Measurements from ENCODE around the gene MAD1L1.

Gene MAD1L1

DNA sequence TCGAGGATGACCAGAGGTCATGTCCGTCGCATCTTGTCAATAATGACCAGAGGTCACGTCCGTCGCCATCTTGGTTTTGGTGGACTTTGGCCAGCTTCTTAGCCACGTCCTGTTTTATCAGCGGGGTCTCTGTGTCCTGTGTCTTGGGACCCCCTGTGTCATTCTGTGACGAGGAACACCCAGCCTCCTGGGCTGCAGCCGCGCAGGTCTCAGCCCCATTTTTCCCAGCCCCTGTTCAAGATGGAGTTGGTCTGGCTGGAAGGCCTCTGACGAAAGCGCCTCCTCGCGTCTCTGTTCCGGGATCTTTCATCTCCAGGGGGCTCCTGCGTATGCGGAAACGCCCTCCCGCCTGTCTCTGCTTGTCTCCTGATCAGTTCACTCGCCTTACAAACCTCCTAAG is 428.4 kb downstream of the MAD1L1 start:
- CTCF ChIA-PET: no interaction called here
- H3K27me3 Mint-ChIP-seq: peaks cover 19% of the 10 kb centered on the region
- DNase-seq: no peak
- no peak overlapping the region for H3K4me3 Mint-ChIP-seq
- H3K27ac Mint-ChIP-seq: no peak overlapping the region
- no peaks in the 10 kb centered on the region for H3K9me3 Mint-ChIP-seq
- no peaks in the 10 kb centered on the region for H3K4me1 Mint-ChIP-seq
- H3K36me3 Mint-ChIP-seq: no peaks in the 10 kb centered on the region

DNA sequence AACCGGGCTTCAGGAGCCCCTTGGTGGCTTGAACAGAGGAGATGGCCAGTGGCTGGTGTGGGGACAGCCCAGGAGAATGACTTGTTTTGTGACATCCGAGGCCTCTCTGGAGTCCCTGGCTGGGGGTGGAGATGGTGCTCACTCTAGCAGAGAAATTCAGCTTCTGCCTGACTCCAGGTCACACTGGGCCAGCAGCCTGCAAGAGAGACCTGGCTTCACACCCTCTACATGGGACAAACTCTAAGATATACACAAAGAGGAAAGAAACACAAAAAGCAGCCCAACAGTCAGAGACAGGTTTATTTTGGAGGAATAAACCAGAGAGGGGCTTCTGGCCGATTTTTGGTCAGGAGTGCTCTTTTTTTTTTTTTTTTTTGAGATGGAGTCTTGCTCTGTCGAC is 429.8 kb downstream of the MAD1L1 start:
- CTCF ChIA-PET: no interaction called here
- H3K4me3 Mint-ChIP-seq: no peak overlapping the region
- no peak overlapping the region for H3K27ac Mint-ChIP-seq
- no peaks in the 10 kb centered on the region for H3K9me3 Mint-ChIP-seq
- peaks cover 19% of the 10 kb centered on the region for H3K27me3 Mint-ChIP-seq
- no peak for DNase-seq
- H3K4me1 Mint-ChIP-seq: no peaks in the 10 kb centered on the region
- H3K36me3 Mint-ChIP-seq: no peaks in the 10 kb centered on the region

DNA sequence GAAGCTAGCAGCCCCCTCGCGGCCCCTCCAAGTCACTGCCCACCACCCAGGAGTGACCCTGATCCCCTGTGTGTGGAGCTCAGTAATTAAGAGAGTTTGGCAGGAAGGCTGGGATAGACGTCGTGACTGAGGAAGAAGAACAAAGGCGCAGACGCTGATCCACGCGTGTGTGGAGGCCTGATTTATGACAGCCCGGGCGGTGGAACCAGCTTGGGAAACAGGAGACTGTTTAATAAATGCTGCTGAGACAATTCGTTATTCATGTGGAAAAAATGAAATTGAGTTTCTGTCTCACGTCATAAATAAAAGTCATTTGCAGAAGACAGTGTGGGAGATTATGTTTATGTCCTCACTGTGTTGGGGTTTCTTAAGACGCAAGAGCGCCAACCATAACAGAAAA is 431.8 kb downstream of the MAD1L1 start:
- H3K27ac Mint-ChIP-seq: no peak overlapping the region
- DNase-seq: no peak
- CTCF ChIA-PET: interaction anchor here (0.6 kb wide), 1 partner anchor 10 kb away, joined by 3 read pairs; no protein-coding TSS in a partner anchor
- H3K27me3 Mint-ChIP-seq: peaks cover 20% of the 10 kb centered on the region
- H3K4me3 Mint-ChIP-seq: no peak overlapping the region
- no peaks in the 10 kb centered on the region for H3K9me3 Mint-ChIP-seq
- no peaks in the 10 kb centered on the region for H3K36me3 Mint-ChIP-seq
- no peaks in the 10 kb centered on the region for H3K4me1 Mint-ChIP-seq

DNA sequence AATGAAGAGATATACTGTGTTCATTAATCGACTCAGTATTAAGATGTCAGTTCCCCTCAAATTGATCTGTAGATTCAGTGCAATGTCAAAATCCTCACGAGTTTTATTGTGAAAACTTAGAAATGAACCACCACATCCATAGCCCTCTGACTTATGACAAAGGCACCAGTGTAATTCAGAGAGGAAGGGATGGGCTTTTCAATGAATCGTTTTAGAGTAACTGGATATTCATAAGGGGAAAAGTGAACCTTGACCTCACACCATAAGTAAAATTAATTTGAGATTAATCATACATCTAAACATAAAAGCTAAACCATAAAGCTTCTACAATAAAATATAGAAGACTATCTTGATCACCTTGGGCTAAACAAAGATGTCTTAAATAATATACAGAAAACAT is 434.6 kb downstream of the MAD1L1 start:
- no peak for DNase-seq
- peaks cover 30% of the 10 kb centered on the region for H3K27me3 Mint-ChIP-seq

DNA sequence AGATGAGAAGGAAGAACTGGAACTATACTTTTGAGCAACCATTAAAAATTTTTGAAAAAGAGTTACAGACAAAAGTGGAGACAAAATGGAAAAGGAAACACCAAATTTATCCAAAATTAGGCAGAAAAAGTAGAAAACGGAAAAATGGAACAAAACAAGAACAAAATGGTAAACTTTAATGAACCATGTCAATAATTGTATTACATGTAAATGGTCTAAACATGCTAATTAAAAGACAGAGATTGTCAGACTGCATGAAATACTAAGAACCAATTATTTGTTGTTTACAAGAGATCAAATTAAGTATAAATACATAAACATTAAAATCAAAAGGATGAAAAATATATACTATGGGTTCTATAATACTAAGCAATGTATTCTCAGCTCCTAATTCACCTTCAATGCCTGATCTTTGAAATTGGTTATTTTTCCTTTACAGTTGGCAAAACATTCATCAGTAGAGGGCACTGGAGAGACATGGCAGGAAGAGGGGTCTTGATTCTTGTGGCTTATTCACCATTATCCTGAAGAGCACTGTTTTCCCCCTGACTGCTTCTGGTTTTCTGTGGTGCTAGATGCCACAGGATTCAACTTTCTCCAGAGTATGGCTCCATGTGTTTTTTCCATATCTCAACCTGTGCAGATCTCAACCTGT is 437.7 kb downstream of the MAD1L1 start:
- peaks cover 31% of the 10 kb centered on the region for H3K27me3 Mint-ChIP-seq
- H3K4me1 Mint-ChIP-seq: no peaks in the 10 kb centered on the region
- H3K4me3 Mint-ChIP-seq: no peak overlapping the region
- H3K9me3 Mint-ChIP-seq: peaks cover 18% of the 10 kb centered on the region
- DNase-seq: no peak
- H3K36me3 Mint-ChIP-seq: peaks cover 1% of the 10 kb centered on the region
- H3K27ac Mint-ChIP-seq: no peak overlapping the region
- CTCF ChIA-PET: interaction anchor here (1.2 to 1.3 kb wide), 2 partner anchors 400 to 552 kb away, joined by 3 read pairs; no protein-coding TSS in a partner anchor

More for the DNA sequence above, 434.6 kb downstream of the MAD1L1 start:
- CTCF ChIA-PET: no interaction called here
- Mint-ChIP-seq H3K4me1 (no peaks in the 10 kb centered on the region), H3K27ac (no peak overlapping the region), H3K9me3 (peaks cover 18% of the 10 kb centered on the region), H3K36me3 (peaks cover 1% of the 10 kb centered on the region), H3K4me3 (no peak overlapping the region)

DNA sequence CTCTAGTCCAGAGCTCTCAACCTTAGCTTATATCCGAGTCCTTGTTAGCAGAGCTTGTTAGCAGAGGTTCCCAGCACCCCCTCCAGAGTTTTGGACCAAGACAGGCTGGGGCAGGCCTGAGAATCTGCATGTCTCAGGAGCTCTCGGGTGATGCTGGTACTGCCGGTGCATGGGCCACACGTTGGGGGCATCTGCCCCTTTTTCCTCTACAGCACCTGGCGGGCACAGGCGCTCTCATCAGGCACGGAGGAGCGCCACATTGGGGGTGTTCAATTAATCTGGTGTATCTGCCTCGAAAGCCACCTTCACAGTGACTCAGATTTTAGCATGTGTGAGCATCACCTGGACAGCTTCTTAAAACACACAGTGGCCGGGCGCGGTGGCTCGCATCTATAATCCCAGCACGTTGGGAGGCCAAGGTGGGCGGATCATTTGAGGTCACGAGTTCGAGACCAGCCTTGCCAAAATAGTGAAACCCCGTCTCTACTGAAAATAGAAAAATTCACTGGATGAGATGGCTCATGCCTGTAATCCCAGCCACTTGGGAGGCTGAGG is 445.0 kb downstream of the MAD1L1 start:
- no peaks in the 10 kb centered on the region for H3K4me1 Mint-ChIP-seq
- peaks cover 22% of the 10 kb centered on the region for H3K27me3 Mint-ChIP-seq
- CTCF ChIA-PET: no interaction called here
- H3K9me3 Mint-ChIP-seq: peaks cover 12% of the 10 kb centered on the region
- no peak overlapping the region for H3K27ac Mint-ChIP-seq
- H3K36me3 Mint-ChIP-seq: no peaks in the 10 kb centered on the region
- DNase-seq: no peak
- H3K4me3 Mint-ChIP-seq: no peak overlapping the region

DNA sequence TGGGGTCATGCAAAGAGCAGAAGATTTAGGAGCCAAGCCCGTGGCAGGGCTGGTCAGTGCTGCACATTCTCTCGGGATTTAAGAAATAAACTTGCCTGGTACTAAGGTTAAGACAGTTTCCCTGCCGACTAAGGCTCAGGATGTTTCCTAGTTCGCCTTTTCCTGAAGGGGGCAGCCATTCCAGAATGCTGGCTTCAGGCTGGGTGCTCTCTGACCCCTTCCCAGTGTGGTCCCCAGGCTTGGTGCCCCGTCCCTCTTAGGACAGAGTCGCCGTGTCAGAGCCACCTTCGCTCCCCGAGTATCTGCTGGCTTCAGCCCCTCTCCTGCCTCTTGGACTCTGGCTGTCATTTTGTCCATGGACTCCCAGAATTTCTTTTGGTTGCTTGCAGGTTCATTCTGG is 445.5 kb downstream of the MAD1L1 start:
- no peaks in the 10 kb centered on the region for H3K36me3 Mint-ChIP-seq
- CTCF ChIA-PET: no interaction called here
- no peak overlapping the region for H3K4me3 Mint-ChIP-seq
- H3K4me1 Mint-ChIP-seq: no peaks in the 10 kb centered on the region
- H3K27ac Mint-ChIP-seq: no peak overlapping the region
- H3K27me3 Mint-ChIP-seq: peaks cover 21% of the 10 kb centered on the region
- DNase-seq: no peak
- H3K9me3 Mint-ChIP-seq: peaks cover 12% of the 10 kb centered on the region

DNA sequence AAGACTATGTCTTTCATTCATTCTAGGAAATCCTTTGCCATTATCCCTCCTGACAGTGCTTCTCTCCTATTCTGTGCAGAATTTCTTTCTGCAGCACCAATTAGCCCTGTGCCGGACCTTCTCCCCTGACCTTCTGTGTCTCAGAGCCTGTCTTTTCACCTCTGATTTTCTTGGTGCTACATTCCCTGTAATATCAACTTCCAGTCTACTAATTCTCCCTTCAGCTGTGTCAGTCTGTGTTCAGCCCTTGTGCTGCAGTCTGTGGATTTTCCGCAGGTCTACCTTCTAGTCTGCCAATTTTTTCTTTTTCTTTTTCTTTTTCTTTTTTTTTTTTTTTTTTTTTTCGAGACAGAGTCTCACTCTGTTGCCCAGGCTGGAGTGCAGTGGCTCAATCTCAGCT is 446.9 kb downstream of the MAD1L1 start:
- Mint-ChIP-seq H3K4me3 (no peak overlapping the region), H3K9me3 (peaks cover 12% of the 10 kb centered on the region), H3K36me3 (no peaks in the 10 kb centered on the region), H3K27me3 (peaks cover 21% of the 10 kb centered on the region), H3K27ac (no peak overlapping the region), H3K4me1 (no peaks in the 10 kb centered on the region)
- CTCF ChIA-PET: no interaction called here
- no peak for DNase-seq

DNA sequence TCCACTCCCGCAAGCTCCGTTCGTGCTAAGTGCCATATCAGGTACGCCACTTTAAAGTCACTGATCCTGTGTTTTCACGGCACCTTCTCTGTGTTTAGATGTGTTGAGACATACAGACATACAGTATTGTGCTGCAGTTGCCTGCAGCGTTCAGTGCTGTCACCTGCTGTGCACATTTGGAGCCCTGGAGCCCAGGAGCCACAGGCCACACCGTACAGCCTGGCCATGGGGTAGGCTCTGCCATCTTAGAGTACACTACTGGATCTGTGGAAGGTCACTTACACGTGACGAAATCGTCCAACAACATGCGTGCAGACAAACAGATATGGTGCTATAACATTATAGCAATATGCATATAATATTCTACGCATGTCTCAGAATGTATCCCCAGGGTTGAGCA is 451.4 kb downstream of the MAD1L1 start:
- H3K4me1 Mint-ChIP-seq: no peaks in the 10 kb centered on the region
- H3K4me3 Mint-ChIP-seq: no peak overlapping the region
- no peak for DNase-seq
- H3K27ac Mint-ChIP-seq: no peak overlapping the region
- peaks cover 22% of the 10 kb centered on the region for H3K9me3 Mint-ChIP-seq
- peaks cover 6% of the 10 kb centered on the region for H3K27me3 Mint-ChIP-seq
- no peaks in the 10 kb centered on the region for H3K36me3 Mint-ChIP-seq
- CTCF ChIA-PET: no interaction called here

DNA sequence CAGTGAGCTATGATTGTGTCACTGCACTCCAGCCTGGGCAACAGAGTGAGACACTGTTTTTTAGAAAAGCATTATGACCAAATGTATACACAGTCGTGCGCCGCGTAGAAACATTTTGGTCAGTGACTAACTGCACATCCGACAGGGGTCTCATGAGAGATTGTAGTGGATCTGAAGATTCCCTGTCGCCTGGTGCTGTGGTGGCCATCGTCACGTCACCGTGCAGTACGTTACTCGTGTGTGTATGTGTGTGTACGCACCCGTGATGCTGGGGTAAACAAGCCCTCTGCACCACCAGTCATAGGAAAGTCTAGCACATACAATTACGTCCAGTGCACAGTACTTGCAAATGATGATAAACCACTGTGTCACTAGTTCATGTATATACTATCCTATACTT is 453.3 kb downstream of the MAD1L1 start:
- Mint-ChIP-seq H3K9me3 (peaks cover 17% of the 10 kb centered on the region), H3K4me3 (no peak overlapping the region), H3K27ac (no peak overlapping the region), H3K36me3 (no peaks in the 10 kb centered on the region), H3K27me3 (no peaks in the 10 kb centered on the region), H3K4me1 (no peaks in the 10 kb centered on the region)
- CTCF ChIA-PET: no interaction called here
- DNase-seq: no peak

DNA sequence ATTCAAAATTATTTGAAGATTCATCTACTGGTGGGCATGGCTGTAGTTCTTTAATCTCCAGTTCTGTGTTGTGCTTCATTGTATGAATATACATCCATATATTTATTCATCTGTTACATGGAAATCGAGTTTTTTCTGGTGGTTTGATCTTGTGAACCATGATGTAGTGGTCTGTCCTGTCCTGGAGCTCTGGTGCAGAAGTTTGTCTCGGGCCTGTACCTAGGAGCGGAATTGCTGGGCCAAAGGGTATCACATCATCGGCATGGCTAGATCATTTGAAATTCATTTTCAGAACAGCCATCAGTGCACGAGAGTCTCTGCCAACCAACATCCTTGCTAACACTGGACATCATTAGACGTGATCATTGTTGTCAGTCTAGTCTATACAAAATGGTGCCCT is 455.6 kb downstream of the MAD1L1 start:
- H3K27me3 Mint-ChIP-seq: peaks cover 3% of the 10 kb centered on the region
- no peaks in the 10 kb centered on the region for H3K36me3 Mint-ChIP-seq
- no peaks in the 10 kb centered on the region for H3K4me1 Mint-ChIP-seq
- peaks cover 24% of the 10 kb centered on the region for H3K9me3 Mint-ChIP-seq
- no peak overlapping the region for H3K27ac Mint-ChIP-seq
- H3K4me3 Mint-ChIP-seq: no peak overlapping the region
- DNase-seq: no peak
- CTCF ChIA-PET: no interaction called here

DNA sequence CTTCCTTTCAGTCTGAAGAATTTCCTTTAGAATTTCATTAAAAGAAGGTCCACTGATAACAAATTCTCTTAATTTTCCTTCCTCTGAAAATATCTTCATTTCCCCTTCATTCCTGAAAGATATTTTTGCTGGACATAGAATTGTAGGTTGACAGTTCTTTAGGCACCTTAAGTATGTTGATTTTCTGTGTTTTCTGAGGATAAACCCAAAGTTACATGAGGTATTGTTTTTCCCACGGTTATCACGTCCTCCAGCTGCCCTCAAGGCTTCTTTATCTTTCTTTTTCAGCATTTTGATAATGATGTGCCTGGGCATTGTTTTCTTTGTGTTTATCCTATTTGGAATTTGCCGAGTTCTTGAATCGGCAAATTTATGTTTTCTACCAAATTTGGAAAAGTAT is 457.4 kb downstream of the MAD1L1 start:
- H3K9me3 Mint-ChIP-seq: peaks cover 24% of the 10 kb centered on the region
- CTCF ChIA-PET: no interaction called here
- no peak for DNase-seq

DNA sequence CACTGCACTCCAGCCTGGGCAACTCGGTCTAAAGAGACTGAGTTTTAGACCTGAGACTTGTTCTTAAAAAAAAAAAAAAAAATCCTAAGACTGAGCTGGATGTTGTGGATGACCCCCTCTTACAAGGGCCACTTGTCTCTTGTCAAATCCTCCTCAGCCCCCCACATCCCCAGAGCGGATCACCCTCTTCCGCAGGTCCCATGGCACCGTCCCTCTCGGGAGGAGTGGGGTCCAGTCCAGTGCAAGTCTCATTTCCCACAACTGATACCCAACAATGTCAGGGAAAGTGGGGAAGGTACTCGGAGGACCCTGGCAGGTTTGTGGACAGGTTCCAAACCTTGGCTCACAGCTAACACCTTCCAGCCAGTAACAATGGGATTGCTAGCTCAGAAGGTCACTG is 462.4 kb downstream of the MAD1L1 start:
- Mint-ChIP-seq H3K4me3 (no peak overlapping the region), H3K27ac (no peak overlapping the region), H3K27me3 (peaks cover 3% of the 10 kb centered on the region), H3K4me1 (no peaks in the 10 kb centered on the region), H3K36me3 (no peaks in the 10 kb centered on the region), H3K9me3 (peaks cover 15% of the 10 kb centered on the region)
- no peak for DNase-seq
- CTCF ChIA-PET: no interaction called here

More for the DNA sequence above, 457.4 kb downstream of the MAD1L1 start:
- H3K27ac Mint-ChIP-seq: no peak overlapping the region
- no peaks in the 10 kb centered on the region for H3K36me3 Mint-ChIP-seq
- no peak overlapping the region for H3K4me3 Mint-ChIP-seq
- no peaks in the 10 kb centered on the region for H3K4me1 Mint-ChIP-seq
- peaks cover 3% of the 10 kb centered on the region for H3K27me3 Mint-ChIP-seq

DNA sequence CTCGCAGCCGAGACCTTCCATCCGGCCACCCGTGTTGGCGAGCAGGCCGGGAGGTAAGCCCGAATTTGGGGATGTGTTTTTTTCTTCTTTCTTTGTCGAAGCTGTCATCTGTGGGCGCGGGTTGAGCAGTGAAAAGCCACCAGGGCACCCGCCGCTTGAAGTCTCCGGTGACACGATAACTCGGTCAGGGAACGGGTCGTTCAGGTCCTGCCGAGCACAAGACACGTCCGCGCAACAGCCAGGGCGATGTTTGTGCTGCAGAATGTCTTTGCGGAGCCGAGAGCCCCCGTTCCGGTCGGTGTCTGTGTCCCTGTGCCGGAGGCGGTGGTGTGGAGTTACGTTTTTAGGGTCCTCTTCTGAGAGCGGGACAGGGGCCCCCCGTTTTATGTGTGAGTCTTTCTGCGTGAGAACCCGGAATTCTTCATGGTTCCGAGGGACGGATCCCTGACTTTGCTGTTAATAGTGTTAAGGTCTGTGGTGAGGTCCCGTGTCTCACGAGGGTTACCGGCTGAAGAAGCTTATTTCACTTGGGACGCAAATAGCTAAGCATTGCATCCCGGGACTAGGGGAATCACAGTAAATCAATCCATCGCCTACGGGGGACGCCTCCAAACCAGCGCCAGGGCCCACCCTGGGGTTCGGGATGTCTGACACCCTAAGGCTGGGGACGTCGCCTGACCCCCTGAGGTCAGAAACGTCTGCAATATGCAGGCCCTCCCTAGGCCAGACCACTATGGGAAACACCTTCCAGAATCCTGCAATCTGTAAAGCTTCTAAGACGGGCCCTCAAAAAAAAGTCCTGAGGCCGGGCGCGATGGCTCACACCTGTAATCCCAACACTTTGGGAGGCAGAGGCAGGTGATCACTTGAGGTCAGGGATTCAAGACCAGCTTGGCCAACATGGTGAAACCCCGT is 463.2 kb downstream of the MAD1L1 start:
- no peak for DNase-seq
- Mint-ChIP-seq H3K4me3 (no peak overlapping the region), H3K9me3 (peaks cover 15% of the 10 kb centered on the region), H3K4me1 (no peaks in the 10 kb centered on the region), H3K36me3 (no peaks in the 10 kb centered on the region), H3K27ac (no peak overlapping the region), H3K27me3 (peaks cover 3% of the 10 kb centered on the region)
- CTCF ChIA-PET: no interaction called here

DNA sequence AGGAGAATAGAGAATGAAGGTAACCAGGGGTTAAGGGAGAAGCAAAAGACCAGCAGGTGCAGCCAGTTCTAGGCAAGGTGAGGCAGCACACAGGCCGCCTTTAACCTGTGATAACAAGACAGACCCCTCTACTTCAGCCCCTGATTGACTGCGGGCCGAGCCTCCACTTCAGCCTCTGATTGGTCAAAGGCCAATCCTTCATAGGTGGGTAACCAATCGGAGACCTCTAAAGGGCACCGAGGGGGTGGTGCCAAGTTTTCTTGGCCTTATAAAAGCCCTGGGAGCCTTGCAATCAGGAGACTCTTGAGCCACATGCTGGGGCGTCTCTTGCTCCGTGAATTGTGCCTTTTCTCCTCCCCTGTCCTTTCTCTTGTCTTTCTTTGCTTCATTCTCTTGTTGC is 463.9 kb downstream of the MAD1L1 start:
- peaks cover 18% of the 10 kb centered on the region for H3K9me3 Mint-ChIP-seq
- H3K27me3 Mint-ChIP-seq: peaks cover 3% of the 10 kb centered on the region
- CTCF ChIA-PET: no interaction called here
- no peaks in the 10 kb centered on the region for H3K36me3 Mint-ChIP-seq
- H3K4me1 Mint-ChIP-seq: no peaks in the 10 kb centered on the region
- H3K4me3 Mint-ChIP-seq: no peak overlapping the region
- no peak for DNase-seq
- no peak overlapping the region for H3K27ac Mint-ChIP-seq
